ENCODE measurements around the gene MAB21L2.

DNA sequence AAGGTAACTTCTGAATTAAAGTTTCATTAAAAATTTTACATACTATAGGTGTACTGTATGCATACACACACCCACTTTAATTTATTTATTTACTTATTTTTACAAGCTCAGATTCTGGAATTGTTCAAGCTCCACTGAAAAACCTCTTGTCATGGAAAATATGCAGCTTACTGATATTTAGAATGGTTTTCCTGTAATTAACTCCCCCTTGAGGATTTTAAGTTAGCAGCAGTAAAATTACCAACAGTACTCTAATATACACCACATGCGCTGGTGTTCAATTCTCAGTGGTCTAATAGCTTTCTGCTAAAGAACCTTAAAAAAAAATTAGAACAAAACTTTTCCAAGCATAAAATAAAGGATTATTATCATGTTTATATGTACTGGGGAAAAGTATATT is 12.0 kb downstream of the MAB21L2 start:
- TF ChIP-seq CTCF (IDR thresholded peaks at IDR 0.05; ENCODE audit: insufficient read depth, low read length, poor library complexity, severe bottlenecking) (no peak), EZH2phosphoT487 (conservative IDR thresholded peaks at IDR 0.05; ENCODE audit: low read length) (no peak)
